Gastrocnemius medialis (tissue), 4 donors: ENCODE results near the gene SLC6A8. TPM values are rescaled to one million over a fixed set of nuclear protein-coding genes. Genes with fewer than 3 reads are reported as not detected.

Experiments used
- ATAC-seq, 2 donors: fragments of 150-250 bp; one replicate each; pipeline ENCODE4 v1.9.1; 2016
- DNase-seq, 2 donors: peaks; one replicate each; pipeline ENCODE4 v3.0.0-alpha.2; 2019
- H3K27ac ChIP-seq, 4 donors: fragments of 200-600 bp; sonication (generic); 1 replicate in 1 of 4; 2 replicates in 3 of 4; pipeline ENCODE4 v1.5.1; 2016 to 2018; ENCODE audit warnings: mild to moderate bottlenecking in 2 of 4, moderate library complexity in 1 of 4
- H3K27me3 ChIP-seq, 3 donors: fragments of 200-600 bp; sonication (generic) in 2 of 3; 1 replicate in 1 of 3; 2 replicates in 2 of 3; pipeline versions ENCODE4 v1.5.1 to v1.6.0; 2016 to 2019; ENCODE audit warnings: mild to moderate bottlenecking in 1 of 3, moderate library complexity in 1 of 3
- H3K36me3 ChIP-seq, 2 donors: fragments of 200-600 bp; sonication (generic) in 1 of 2; one replicate each; pipeline ENCODE4 v1.5.1; 2017 to 2018
- H3K4me1 ChIP-seq, 2 donors: fragments of 200-600 bp; sonication (generic) in 1 of 2; one replicate each; pipeline ENCODE4 v1.5.1; 2016 to 2017; ENCODE audit warnings: mild to moderate bottlenecking in 2 of 2
- H3K4me3 ChIP-seq, 4 donors: fragments of 200-600 bp; sonication (generic) in 3 of 4; 1 replicate in 1 of 4; 2 replicates in 3 of 4; pipeline ENCODE4 v1.5.1; 2016 to 2019; ENCODE audit warnings: mild to moderate bottlenecking in 2 of 4
- H3K9me3 ChIP-seq, 3 donors: fragments of 200-600 bp; sonication (generic) in 2 of 3; 1 replicate in 1 of 3; 2 replicates in 2 of 3; pipeline ENCODE4 v1.5.1; 2016 to 2019
- POLR2A ChIP-seq, 2 donors: fragments of 450-650 bp; IDR thresholded peaks; one replicate each; pipeline ENCODE4 v1.6.1; 2017; ENCODE audit warnings: antibody characterized with exemption in 2 of 2, mild to moderate bottlenecking in 2 of 2, moderate library complexity in 2 of 2
- in situ Hi-C, 4 donors: fragments of 200-750 bp; cut with MboI; loops; one replicate each; pipeline versions ENCODE4 v1.15.0 to v1.8.0; 2017; ENCODE audit warnings: low sequenced_read_pairs in 4 of 4
- intact Hi-C: fragments of 100-400 bp; cut with DNase I; formaldehyde crosslinking; loops from one replicate; pipeline ENCODE4 v1.15.1; 2023; ENCODE audit warnings: low total_unique reads
- total RNA-seq, 4 donors: library from RNA; depleted of rRNA; stranded (reverse); fragments of >200 nt; gene quantifications; one replicate each; pipeline versions ENCODE4 v1.1.0 to v1.2.3, GENCODE V29; 2016
- TF ChIP-seq, protein P1 (sequence below), 5 experiments: fragments of 450-650 bp in 3 of 5; fragments of 200-600 bp in 2 of 5; sonication (generic) in 2 of 5; IDR thresholded peaks in 4 of 5; conservative IDR thresholded peaks in 1 of 5; 1 replicate in 4 of 5; 2 replicates in 1 of 5; pipeline ENCODE4 v1.5.1; 2016 to 2019; ENCODE audit warnings: antibody characterized with exemption in 5 of 5, mild to moderate bottlenecking in 3 of 5, moderate library complexity in 3 of 5

Gene SLC6A8
- total RNA-seq, 4 donors from 2014 or later = 40.1 to 78.1 (median 45.0) TPM

GRCh38 chrX:153725039-153725831 lies 37.5 kb downstream of the SLC6A8 start:
- Histone ChIP-seq H3K27ac (peak overlapping the region; percentile 89 to 95 (median 92)), H3K36me3 (peaks cover 0 to 18% of the 10 kb centered on the region in 2 donors), H3K9me3 (no peaks in the 10 kb centered on the region), H3K27me3 (no peaks in the 10 kb centered on the region), H3K4me3 (peak overlapping the region; percentile 59 to 67 (median 66)), H3K4me1 (peaks cover 31 to 48% of the 10 kb centered on the region in 2 donors)
- no peak for DNase-seq
- TF ChIP-seq, protein P1, sequence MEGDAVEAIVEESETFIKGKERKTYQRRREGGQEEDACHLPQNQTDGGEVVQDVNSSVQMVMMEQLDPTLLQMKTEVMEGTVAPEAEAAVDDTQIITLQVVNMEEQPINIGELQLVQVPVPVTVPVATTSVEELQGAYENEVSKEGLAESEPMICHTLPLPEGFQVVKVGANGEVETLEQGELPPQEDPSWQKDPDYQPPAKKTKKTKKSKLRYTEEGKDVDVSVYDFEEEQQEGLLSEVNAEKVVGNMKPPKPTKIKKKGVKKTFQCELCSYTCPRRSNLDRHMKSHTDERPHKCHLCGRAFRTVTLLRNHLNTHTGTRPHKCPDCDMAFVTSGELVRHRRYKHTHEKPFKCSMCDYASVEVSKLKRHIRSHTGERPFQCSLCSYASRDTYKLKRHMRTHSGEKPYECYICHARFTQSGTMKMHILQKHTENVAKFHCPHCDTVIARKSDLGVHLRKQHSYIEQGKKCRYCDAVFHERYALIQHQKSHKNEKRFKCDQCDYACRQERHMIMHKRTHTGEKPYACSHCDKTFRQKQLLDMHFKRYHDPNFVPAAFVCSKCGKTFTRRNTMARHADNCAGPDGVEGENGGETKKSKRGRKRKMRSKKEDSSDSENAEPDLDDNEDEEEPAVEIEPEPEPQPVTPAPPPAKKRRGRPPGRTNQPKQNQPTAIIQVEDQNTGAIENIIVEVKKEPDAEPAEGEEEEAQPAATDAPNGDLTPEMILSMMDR (IDR thresholded peaks at IDR 0.05 in 4 of 5, conservative IDR thresholded peaks at IDR 0.05 in 1 of 5) = no peak
- TF ChIP-seq POLR2A (IDR thresholded peaks at IDR 0.05) = no peak
- in situ Hi-C loops (no loop called here), intact Hi-C loops (loop anchor here (5.0 kb wide), 1 partner anchor 128 kb away; the partner anchor contains the start of gene CCNQ)
- ATAC-seq = peak; percentile 0 to 11

DNA sequence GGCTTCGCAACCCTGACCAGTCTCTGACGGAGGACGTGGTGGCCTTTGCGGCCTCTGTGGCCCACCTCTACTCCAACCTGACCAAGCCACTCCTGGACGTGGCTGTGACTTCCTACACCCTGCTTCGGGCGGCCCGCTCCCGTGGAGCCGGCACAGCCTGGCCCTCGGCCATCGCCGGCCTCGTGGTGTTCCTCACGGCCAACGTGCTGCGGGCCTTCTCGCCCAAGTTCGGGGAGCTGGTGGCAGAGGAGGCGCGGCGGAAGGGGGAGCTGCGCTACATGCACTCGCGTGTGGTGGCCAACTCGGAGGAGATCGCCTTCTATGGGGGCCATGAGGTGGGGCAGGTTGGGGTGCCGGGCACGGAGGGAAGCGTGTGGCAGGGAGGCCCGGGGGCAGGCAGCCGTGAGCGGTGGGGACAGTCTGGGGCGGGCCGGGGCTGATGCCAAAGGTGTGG lies 38.1 kb downstream of the SLC6A8 start:
- ATAC-seq = peak in 1 of 2 donors; percentile 1
- TF ChIP-seq POLR2A (IDR thresholded peaks at IDR 0.05) = no peak
- TF ChIP-seq, protein P1 (IDR thresholded peaks at IDR 0.05 in 4 of 5, conservative IDR thresholded peaks at IDR 0.05 in 1 of 5) = no peak
- intact Hi-C loops (loop anchor here (5.0 kb wide), 1 partner anchor 129 kb away; the partner anchor contains the start of gene CCNQ), in situ Hi-C loops (no loop called here)
- Histone ChIP-seq H3K36me3 (peaks cover 0 to 11% of the 10 kb centered on the region in 2 donors), H3K27me3 (no peaks in the 10 kb centered on the region), H3K4me3 (peak overlapping the region; percentile 33 to 66 (median 62)), H3K27ac (peak overlapping the region; percentile 89 to 95 (median 92)), H3K9me3 (no peaks in the 10 kb centered on the region), H3K4me1 (peaks cover 31 to 48% of the 10 kb centered on the region in 2 donors)
- DNase-seq = peak in 1 of 2 donors; percentile 39

DNA sequence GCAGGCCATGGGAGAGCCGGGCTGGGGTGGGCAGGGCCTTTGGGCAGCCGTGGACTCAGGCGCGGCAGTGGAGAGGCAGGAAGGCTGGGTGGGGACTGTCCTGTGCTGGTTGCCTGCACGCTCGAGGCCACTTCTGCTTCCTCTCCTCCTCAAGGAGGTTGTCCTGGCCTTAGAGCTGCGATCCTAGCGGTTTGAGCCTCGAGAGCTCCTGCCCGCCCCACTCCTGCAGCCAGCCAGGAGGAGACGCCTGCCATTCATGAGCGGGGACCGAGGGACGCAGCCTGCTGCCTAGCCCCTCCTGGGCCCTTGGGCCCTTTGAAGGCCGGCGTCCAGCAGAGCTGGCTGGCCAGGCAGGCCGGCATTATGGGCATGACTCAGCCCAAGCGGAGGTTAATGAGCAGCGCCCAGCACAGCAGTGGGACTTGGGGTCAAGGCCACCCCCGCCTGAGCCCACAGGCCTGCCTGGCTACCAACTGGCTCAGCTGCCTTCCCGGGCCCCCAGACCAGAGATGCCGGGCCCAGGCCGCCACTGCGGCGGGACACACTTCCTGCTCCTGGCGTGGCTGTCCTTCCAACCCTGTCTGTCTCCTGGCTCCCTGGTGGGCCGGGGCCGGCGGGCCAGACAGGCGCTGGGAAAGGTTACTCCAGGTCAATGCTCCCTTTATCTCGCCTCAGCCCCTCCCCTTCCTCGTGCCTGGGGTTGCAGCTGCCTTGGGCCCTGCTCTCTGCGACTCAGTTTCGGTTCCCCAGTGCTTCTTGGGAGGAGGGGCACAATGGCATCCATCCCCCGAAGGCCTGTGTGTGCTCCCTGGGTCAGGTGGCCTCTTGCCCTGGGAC lies 38.8 kb downstream of the SLC6A8 start:
- H3K9me3 ChIP-seq = no peaks in the 10 kb centered on the region
- in situ Hi-C loops = no loop called here
- peak overlapping the region; percentile 89 to 95 (median 92) for H3K27ac ChIP-seq
- DNase-seq (peak; percentile 47 to 83), ATAC-seq (peak; percentile 27 to 55)
- H3K4me1 ChIP-seq = peaks cover 31 to 48% of the 10 kb centered on the region in 2 donors
- H3K4me3 ChIP-seq = peak overlapping the region; percentile 33 to 66 (median 62)
- intact Hi-C loops = loop anchor here (5.0 kb wide), 1 partner anchor 129 kb away; the partner anchor contains the start of gene CCNQ
- H3K27me3 ChIP-seq = no peaks in the 10 kb centered on the region
- peak in 1 of 2 donors; percentile 10 for TF ChIP-seq POLR2A (IDR thresholded peaks at IDR 0.05)
- TF ChIP-seq, protein P1 (IDR thresholded peaks at IDR 0.05 in 4 of 5, conservative IDR thresholded peaks at IDR 0.05 in 1 of 5) = no peak
- peaks cover 0 to 10% of the 10 kb centered on the region in 2 donors for H3K36me3 ChIP-seq

DNA sequence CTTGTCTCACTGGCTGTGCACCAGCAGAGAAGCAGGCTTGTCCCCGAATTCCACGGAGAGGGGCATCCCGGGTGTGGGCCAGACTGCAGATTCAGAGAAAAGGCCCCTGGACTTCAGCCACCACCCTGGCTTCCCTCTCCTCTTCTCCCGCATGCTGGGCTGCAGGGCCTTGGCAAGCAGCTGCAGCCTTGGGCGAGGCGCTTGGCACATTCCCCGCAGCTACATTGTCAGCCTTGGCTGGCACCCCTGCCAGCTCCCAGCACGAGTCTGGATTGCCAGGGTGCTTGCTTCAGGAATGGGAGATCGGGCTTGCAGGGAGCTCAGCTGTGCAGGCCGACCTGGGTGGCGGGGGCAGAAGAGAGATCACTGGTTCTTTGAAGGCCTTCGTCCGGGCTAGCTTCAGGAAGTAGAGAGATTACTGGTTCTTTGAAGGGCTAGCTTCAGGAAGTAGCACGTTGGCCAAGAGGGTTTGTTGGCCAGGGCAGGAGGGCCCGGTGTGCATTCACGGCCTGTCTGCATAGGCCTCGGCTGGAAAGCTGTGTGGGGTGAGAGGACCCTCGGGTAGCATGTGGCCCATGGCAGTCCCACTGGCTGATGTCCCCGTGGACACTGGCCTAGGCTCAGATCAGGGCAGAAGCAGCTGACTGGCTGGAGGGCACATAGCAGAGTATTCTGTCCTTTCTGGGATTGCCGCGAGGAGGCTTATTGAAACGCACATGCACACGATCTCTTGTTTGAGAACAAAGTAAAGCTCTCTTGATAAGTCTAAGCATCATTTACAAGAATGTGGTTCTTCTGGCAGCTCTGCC lies 39.6 kb downstream of the SLC6A8 start:
- intact Hi-C loops = loop anchor here (5.0 kb wide), 1 partner anchor 130 kb away; the partner anchor contains the start of gene CCNQ
- TF ChIP-seq POLR2A (IDR thresholded peaks at IDR 0.05) = no peak
- TF ChIP-seq, protein P1 (IDR thresholded peaks at IDR 0.05 in 4 of 5, conservative IDR thresholded peaks at IDR 0.05 in 1 of 5) = no peak
- Histone ChIP-seq H3K27me3 (no peaks in the 10 kb centered on the region), H3K4me1 (peaks cover 31 to 48% of the 10 kb centered on the region in 2 donors), H3K27ac (peak overlapping the region; percentile 89 to 95 (median 92)), H3K9me3 (no peaks in the 10 kb centered on the region), H3K36me3 (peaks cover 0 to 2% of the 10 kb centered on the region in 2 donors), H3K4me3 (peak overlapping the region; percentile 33 to 66 (median 62))
- DNase-seq = peak; percentile 62 to 88
- in situ Hi-C loops = no loop called here
- peak; percentile 40 to 53 for ATAC-seq
